ENCODE results near the gene SLC35B2.

DNA sequence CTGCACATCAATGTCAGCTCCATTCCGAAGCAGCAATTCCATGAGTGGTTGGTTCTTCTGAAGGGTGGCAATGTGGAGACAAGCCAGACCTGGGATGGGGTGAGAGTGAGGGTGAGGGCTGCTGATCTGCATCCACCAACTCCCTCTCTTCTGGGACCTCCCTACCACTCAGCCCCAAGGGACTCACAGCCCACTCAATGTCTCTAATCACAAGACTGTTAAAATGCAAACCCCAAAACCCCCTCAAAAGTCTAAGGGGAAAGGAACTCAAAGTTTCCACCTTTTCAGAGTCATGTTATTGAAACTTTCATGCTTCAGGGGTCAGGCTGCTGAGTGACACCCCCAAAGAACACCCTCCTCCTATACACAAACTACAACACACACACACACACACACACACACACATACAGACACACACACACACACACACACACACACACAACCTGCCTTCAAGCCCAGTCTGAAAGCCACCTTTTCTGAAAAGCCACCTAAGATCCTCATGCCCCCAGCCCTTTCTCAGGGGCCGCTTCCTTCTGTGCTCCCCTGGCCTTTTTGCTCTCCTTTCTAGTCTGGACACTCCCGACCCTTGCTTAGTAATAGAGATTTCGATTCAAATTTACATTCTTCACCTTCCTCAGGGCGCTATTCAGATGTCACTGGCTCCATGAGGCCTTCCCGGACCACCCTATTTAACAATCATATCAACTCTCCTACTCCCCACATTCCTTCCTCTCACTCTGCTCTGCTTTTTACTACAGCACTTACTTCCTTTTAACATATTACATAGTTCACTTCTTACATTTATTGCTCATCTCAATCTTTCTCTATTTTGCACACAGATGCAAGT lies 3.3 kb upstream of the SLC35B2 start:
- TF ChIP-seq, protein P1, sequence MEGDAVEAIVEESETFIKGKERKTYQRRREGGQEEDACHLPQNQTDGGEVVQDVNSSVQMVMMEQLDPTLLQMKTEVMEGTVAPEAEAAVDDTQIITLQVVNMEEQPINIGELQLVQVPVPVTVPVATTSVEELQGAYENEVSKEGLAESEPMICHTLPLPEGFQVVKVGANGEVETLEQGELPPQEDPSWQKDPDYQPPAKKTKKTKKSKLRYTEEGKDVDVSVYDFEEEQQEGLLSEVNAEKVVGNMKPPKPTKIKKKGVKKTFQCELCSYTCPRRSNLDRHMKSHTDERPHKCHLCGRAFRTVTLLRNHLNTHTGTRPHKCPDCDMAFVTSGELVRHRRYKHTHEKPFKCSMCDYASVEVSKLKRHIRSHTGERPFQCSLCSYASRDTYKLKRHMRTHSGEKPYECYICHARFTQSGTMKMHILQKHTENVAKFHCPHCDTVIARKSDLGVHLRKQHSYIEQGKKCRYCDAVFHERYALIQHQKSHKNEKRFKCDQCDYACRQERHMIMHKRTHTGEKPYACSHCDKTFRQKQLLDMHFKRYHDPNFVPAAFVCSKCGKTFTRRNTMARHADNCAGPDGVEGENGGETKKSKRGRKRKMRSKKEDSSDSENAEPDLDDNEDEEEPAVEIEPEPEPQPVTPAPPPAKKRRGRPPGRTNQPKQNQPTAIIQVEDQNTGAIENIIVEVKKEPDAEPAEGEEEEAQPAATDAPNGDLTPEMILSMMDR (IDR thresholded peaks at IDR 0.05) = no peak
- TF ChIP-seq POLR2A (IDR thresholded peaks at IDR 0.05) = no peak
- no peak for TF ChIP-seq POLR2AphosphoS5 (IDR thresholded peaks at IDR 0.05)

Data from breast epithelium (tissue), 3 donors.